K562 (cell line): ENCODE results near the gene CD93. TPM values are rescaled to one million over a fixed set of nuclear protein-coding genes. Genes with fewer than 3 reads are reported as not detected.

Experiments used
- ATAC-seq: fragments of 200-7000 bp; cut with Tn5 transposase; 3 replicates; pipeline ENCODE4 v1.9.1; 2020; ENCODE audit warnings: moderate library complexity
- BruUV-seq: library from RNA; stranded (reverse); fragments of 400-500 nt; replicated peaks from 2 replicates; lab custom pipeline; 2021; lab: Mats Ljungman, UMichigan
- CTCF ChIA-PET: fragments of 300-600 bp; formaldehyde crosslinking; extraction: SDS; loops from one replicate; lab custom pipeline; 2021; ENCODE audit warnings: low intra/inter-chr PET ratio; lab: Yijun Ruan, JAX
- POLR2A ChIA-PET: fragments of 300-600, 350-650 bp; sonication (Branson Sonifier 250); formaldehyde crosslinking; extraction: SDS; loops from one replicate; lab custom pipeline; 2021; ENCODE audit warnings: antibody characterized with exemption, inconsistent platforms; lab: Yijun Ruan, JAX
- DNase-seq, 4 experiments: peaks; one replicate each; pipeline versions ENCODE4 v3.0.0 to v3.0.0-alpha.2; 2011 to 2018; ENCODE audit warnings: low spot score in 3 of 4, mixed read lengths in 3 of 4; ENCODE audit errors: extremely low read depth in 1 of 4
- FAIRE-seq: peaks from 2 replicates; lab custom pipeline; 2011; peaks lifted over from hg19 to GRCh38; lab: Jason Lieb, UNC
- H2AFZ ChIP-seq: 2 replicates; pipeline ENCODE4 v1.6.0; 2011; ENCODE audit warnings: low read depth, low read length, control low read depth, inconsistent platforms
- H3K27ac ChIP-seq: fragments of 200-600 bp; 3 replicates; pipeline ENCODE4 v1.8.0; 2011; ENCODE audit warnings: low read depth, mild to moderate bottlenecking, control low read depth, inconsistent platforms, low read length, moderate library complexity, mixed read lengths; ENCODE audit errors: extremely low read depth
- H3K27me3 ChIP-seq, 2 experiments: fragments of 300-600 bp in 1 of 2; 2 replicates in 1 of 2; 3 replicates in 1 of 2; pipeline versions ENCODE4 v1.6.0 to v1.8.0; 2011; ENCODE audit warnings: inconsistent platforms in 2 of 2, low read length in 2 of 2, mild to moderate bottlenecking in 1 of 2, mixed read lengths in 1 of 2, moderate library complexity in 1 of 2; ENCODE audit not compliant: control insufficient read depth in 2 of 2, insufficient read depth in 2 of 2
- H3K36me3 ChIP-seq: fragments of 300-600 bp; 3 replicates; pipeline ENCODE4 v1.8.0; 2011; ENCODE audit warnings: mild to moderate bottlenecking, low read length, inconsistent platforms; ENCODE audit not compliant: control insufficient read depth, insufficient read depth
- H3K4me1 ChIP-seq, 2 experiments: fragments of 200-600 bp in 1 of 2; replicated peaks in 1 of 2; 2 replicates in 1 of 2; 3 replicates in 1 of 2; pipeline versions ENCODE4 v1.5.1 to v1.8.0; 2011; ENCODE audit warnings: inconsistent platforms in 2 of 2, low read length in 2 of 2, mild to moderate bottlenecking in 1 of 2, mixed read lengths in 1 of 2, moderate library complexity in 1 of 2; ENCODE audit not compliant: control insufficient read depth in 2 of 2, insufficient read depth in 2 of 2
- H3K4me2 ChIP-seq: 2 replicates; pipeline ENCODE4 v1.6.1; 2011; ENCODE audit warnings: low read length, control low read depth, inconsistent platforms, mixed read lengths; ENCODE audit not compliant: insufficient read depth
- H3K4me3 ChIP-seq: fragments of 200-600 bp; sonication (generic), shearing (Covaris generic); 2 replicates; pipeline ENCODE4 v1.5.1; 2016; ENCODE audit warnings: control low read depth, inconsistent platforms
- H3K79me2 ChIP-seq: fragments of 200-600 bp; 3 replicates; pipeline ENCODE4 v1.8.0; 2011; ENCODE audit warnings: low read length, inconsistent platforms; ENCODE audit not compliant: control insufficient read depth, insufficient read depth
- H3K9ac ChIP-seq, 2 experiments: 2 replicates each; pipeline versions ENCODE4 v1.6.0 to v1.6.1; 2011; ENCODE audit warnings: low read depth in 2 of 2, low read length in 2 of 2, control low read depth in 1 of 2, inconsistent platforms in 1 of 2, mild to moderate bottlenecking in 1 of 2, mixed read lengths in 1 of 2; ENCODE audit not compliant: insufficient read depth in 1 of 2
- H3K9me1 ChIP-seq: one replicate; pipeline ENCODE4 v1.6.0; 2011; ENCODE audit warnings: inconsistent platforms, mild to moderate bottlenecking, low read length, moderate library complexity; ENCODE audit not compliant: control insufficient read depth, insufficient read depth
- H3K9me3 ChIP-seq: replicated peaks from 2 replicates; pipeline ENCODE4 v1.5.1; 2011; ENCODE audit warnings: low read depth, low read length, inconsistent platforms; ENCODE audit not compliant: control insufficient read depth, insufficient read depth
- H4K20me1 ChIP-seq: replicated peaks from 2 replicates; pipeline ENCODE4 v1.6.1; 2011; ENCODE audit warnings: low read length, inconsistent platforms, mixed read lengths; ENCODE audit not compliant: control insufficient read depth, insufficient read depth
- C11orf30 ChIP-seq: fragments of 450-650 bp; IDR thresholded peaks from 2 replicates; pipeline ENCODE4 v1.6.1; 2016; ENCODE audit warnings: low read depth, mild to moderate bottlenecking
- CTCF ChIP-seq, 3 experiments: IDR thresholded peaks in 2 of 3; conservative IDR thresholded peaks in 1 of 3; 2 replicates each; pipeline ENCODE4 v1.5.1; 2011 to 2012; ENCODE audit warnings: low read length in 3 of 3, mild to moderate bottlenecking in 3 of 3, control low read depth in 2 of 3, improper control_type of control experiment in 1 of 3, inconsistent platforms in 1 of 3, low read depth in 1 of 3, mixed read lengths in 1 of 3, moderate library complexity in 1 of 3; ENCODE audit not compliant: insufficient read depth in 2 of 3
- ETV1 ChIP-seq: fragments of 450-650 bp; conservative IDR thresholded peaks from 2 replicates; pipeline ENCODE4 v1.6.1; 2016; ENCODE audit warnings: missing genetic modification characterization, control low read depth, low read depth, missing compliant biosample characterization
- FOSL1 ChIP-seq: fragments of 200-800 bp; sonication (Bioruptor generic); conservative IDR thresholded peaks from 2 replicates; pipeline ENCODE4 v1.6.1; 2016; ENCODE audit warnings: missing genetic modification characterization, missing compliant biosample characterization
- JUND ChIP-seq, 2 experiments: IDR thresholded peaks; 2 replicates in 1 of 2; 3 replicates in 1 of 2; pipeline ENCODE4 v1.6.1; 2011; ENCODE audit warnings: borderline replicate concordance in 2 of 2, low read depth in 2 of 2, low read length in 2 of 2, improper control_type of control experiment in 1 of 2, missing biosample characterization in 1 of 2, missing genetic modification characterization in 1 of 2, missing genetic modification reagents in 1 of 2
- MEIS2 ChIP-seq: fragments of 450-650 bp; IDR thresholded peaks from 2 replicates; pipeline ENCODE4 v1.6.1; 2014; ENCODE audit warnings: mild to moderate bottlenecking; ENCODE audit not compliant: partially characterized antibody
- STAT6 ChIP-seq: sonication (generic); formaldehyde crosslinking; IDR thresholded peaks from 2 replicates; pipeline ENCODE4 v1.8.1; 2023; ENCODE audit warnings: mild to moderate bottlenecking, missing genetic modification reagents
- WGBS: fragments of 100-300 bp; shearing (Covaris generic); methylation state at CpG from one replicate; pipeline ENCODE4 v1.1.6; 2016; ENCODE audit warnings: low coverage, mixed read lengths; ENCODE audit not compliant: insufficient coverage; ENCODE audit errors: missing lambda C conversion rate; 5-methylcytosine and 5-hydroxymethylcytosine counted together
- in situ Hi-C: fragments of 300-500 bp; cut with MboI; formaldehyde crosslinking; loops from 4 replicates; pipeline ENCODE4 v1.15.0; 2018; ENCODE audit warnings: inconsistent platforms, mixed read lengths
- intact Hi-C: fragments of 100-400 bp; cut with micrococcal nuclease; formaldehyde crosslinking; loops from 2 replicates; pipeline ENCODE4 v1.14.2; 2022
- polyA plus RNA-seq, 8 experiments: library from polyadenylated mRNA; depleted of rRNA in 4 of 8; stranded (reverse) in 5 of 8; unstranded in 3 of 8; fragments of >200 nt; fragmentation: Nextera tagmentation in 2 of 8; fragmentation: Illumina TruSeq in 1 of 8; extraction: Ambion mirVana in 2 of 8; extraction: Trizol in 1 of 8; gene quantifications; 2 replicates each; pipeline versions ENCODE4 v1.2.1 to v1.2.3, GENCODE V29; 2011 to 2014; ENCODE audit warnings: inconsistent platforms in 1 of 8, missing spikeins in 1 of 8
- total RNA-seq, 7 experiments: library from RNA; depleted of rRNA in 6 of 7; stranded (reverse); fragments of >200 nt in 6 of 7; fragmentation: Illumina TruSeq in 2 of 7; extraction: Trizol in 2 of 7; gene quantifications; 2 replicates each; pipeline versions ENCODE4 v1.2.1 to v1.2.3, GENCODE V29; 2011 to 2021; ENCODE audit warnings: low replicate concordance in 1 of 7
- TF ChIP-seq, protein P1 (sequence below), 2 experiments: IDR thresholded peaks in 1 of 2; conservative IDR thresholded peaks in 1 of 2; 2 replicates each; pipeline ENCODE4 v1.6.1; 2016; ENCODE audit warnings: low read depth in 2 of 2, mild to moderate bottlenecking in 1 of 2, missing compliant biosample characterization in 1 of 2, missing genetic modification characterization in 1 of 2, moderate library complexity in 1 of 2

Gene CD93
- total and polyA plus RNA-seq, 9 of the 15 experiments (the other 6 are each of a cell fraction or from before 2014, with no cell fraction given), result 0.03 to 0.20 (median 0.05) TPM

DNA sequence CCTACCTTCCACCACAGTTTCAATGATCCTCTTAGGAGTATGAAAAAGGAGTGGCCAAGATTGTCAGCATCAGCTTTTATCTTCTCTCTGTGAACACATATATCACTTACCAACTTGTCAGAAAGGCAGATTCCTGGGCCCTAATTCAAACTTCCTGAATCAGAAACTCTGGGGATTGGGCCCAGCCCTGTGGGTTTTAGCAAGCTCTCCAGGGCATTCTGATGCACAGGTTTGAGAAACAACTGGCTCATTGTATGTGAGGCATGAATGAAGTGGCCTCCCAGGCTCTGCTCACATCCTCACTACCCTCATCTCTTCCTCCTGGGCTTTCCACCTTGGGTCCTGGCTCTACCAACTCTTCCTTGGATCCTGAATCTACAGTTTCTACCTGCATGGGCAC lies 23.5 kb downstream of the CD93 start (continued):
- TF ChIP-seq, protein P1, sequence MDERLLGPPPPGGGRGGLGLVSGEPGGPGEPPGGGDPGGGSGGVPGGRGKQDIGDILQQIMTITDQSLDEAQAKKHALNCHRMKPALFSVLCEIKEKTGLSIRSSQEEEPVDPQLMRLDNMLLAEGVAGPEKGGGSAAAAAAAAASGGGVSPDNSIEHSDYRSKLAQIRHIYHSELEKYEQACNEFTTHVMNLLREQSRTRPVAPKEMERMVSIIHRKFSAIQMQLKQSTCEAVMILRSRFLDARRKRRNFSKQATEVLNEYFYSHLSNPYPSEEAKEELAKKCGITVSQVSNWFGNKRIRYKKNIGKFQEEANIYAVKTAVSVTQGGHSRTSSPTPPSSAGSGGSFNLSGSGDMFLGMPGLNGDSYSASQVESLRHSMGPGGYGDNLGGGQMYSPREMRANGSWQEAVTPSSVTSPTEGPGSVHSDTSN (CRISPR knock-in tag; IDR thresholded peaks at IDR 0.05; ENCODE audit: low read depth), result no peak
- TF ChIP-seq, protein P1 (tag; conservative IDR thresholded peaks at IDR 0.05; ENCODE audit: low read depth), result peak; percentile 56
- no peak for TF ChIP-seq C11orf30
- peak; percentile 53 for TF ChIP-seq MEIS2

- WGBS, result 55% methylated on average over 7 of the region's 8 CpGs
- H3K36me3 ChIP-seq, result no peaks in the 10 kb centered on the region
- H3K4me2 ChIP-seq, result no peak overlapping the region
- peak; percentile 54 for FAIRE-seq
- intact Hi-C loops (no loop called here), in situ Hi-C loops (loop anchor here (5.0 kb wide), 1 partner anchor 135 kb away; no protein-coding TSS in a partner anchor)
- H3K27ac ChIP-seq, result no peak overlapping the region
- no peaks in the 10 kb centered on the region for H4K20me1 ChIP-seq
- H3K27me3 ChIP-seq, result no peaks in the 10 kb centered on the region
- H3K79me2 ChIP-seq, result no peaks in the 10 kb centered on the region
- CTCF ChIA-PET, result interaction anchor here (0.7 to 0.8 kb wide), 2 partner anchors 173 to 211 kb away, joined by 3 read pairs; no protein-coding TSS in a partner anchor
- POLR2A ChIA-PET, result interaction anchor here (0.6 to 1.9 kb wide), 5 partner anchors 38 to 366 kb away, joined by 3 to 5 read pairs (median 4); no protein-coding TSS in a partner anchor
- H3K9ac ChIP-seq, result no peak overlapping the region
- no peak overlapping the region for H3K4me3 ChIP-seq
- BruUV-seq, result no TSS peak
- DNase-seq, result peak in 1 of 4 experiments; percentile 65
- peak; percentile 85 for ATAC-seq
- H3K4me1 ChIP-seq, result peaks cover 0 to 24% of the 10 kb centered on the region in 2 experiments; a peak in 2 of 5 replicates
- no peaks in the 10 kb centered on the region for H3K9me1 ChIP-seq
- H2AFZ ChIP-seq, result no peak overlapping the region
- no peaks in the 10 kb centered on the region for H3K9me3 ChIP-seq
- TF ChIP-seq JUND (IDR thresholded peaks at IDR 0.05; ENCODE audit: borderline replicate concordance, low read depth, low read length), result 0 out of 2 replicates have a peak, but pooled peaks have one; percentile 16
- peak; percentile 19; the same call in 1 of the 3 replicates for TF ChIP-seq JUND (tag; IDR thresholded peaks at IDR 0.05; ENCODE audit: borderline replicate concordance, low read depth, low read length)
- TF ChIP-seq FOSL1 (tag), result 0 out of 2 replicates have a peak, but pooled peaks have one; percentile 35
- peak; percentile 14; the same call in 1 of the 2 replicates for TF ChIP-seq ETV1
- TF ChIP-seq CTCF (IDR thresholded peaks at IDR 0.05 in 2 of 3, conservative IDR thresholded peaks at IDR 0.05 in 1 of 3; ENCODE audit: insufficient read depth in 2 of 3, low read depth in 1 of 3, low read length in 3 of 3), result peak; percentile 49 to 61 (median 59)
- no peak for TF ChIP-seq STAT6 (CRISPR knock-in tag)
Measured at GRCh38 chr20:23061734-23062561, 24.2 kb downstream of the CD93 start.
